C4-2B (cell line): ENCODE measurements around the gene HOXB5.

Source experiments
- CTCF ChIP-seq: fragments of 450-650 bp; conservative IDR thresholded peaks from 2 replicates; pipeline ENCODE4 v1.5.1; 2017; ENCODE audit warnings: mild to moderate bottlenecking
- ZFX ChIP-seq: fragments of 450-650 bp; IDR thresholded peaks from 2 replicates; pipeline ENCODE4 v1.6.1; 2017

GRCh38 chr17:48579471-48579759 is 14.2 kb downstream of the HOXB5 start:
- no peak for TF ChIP-seq CTCF
- TF ChIP-seq ZFX, result no peak
